Endothelial cell of hepatic sinusoid (primary cell): ENCODE data around the gene MSX1.

ENCODE experiments used
- in situ Hi-C: cut with HindIII; loops from 2 replicates; pipeline ENCODE4 v1.10.0; 2017; ENCODE audit warnings: low sequenced_read_pairs

The MSX1 gene

DNA sequence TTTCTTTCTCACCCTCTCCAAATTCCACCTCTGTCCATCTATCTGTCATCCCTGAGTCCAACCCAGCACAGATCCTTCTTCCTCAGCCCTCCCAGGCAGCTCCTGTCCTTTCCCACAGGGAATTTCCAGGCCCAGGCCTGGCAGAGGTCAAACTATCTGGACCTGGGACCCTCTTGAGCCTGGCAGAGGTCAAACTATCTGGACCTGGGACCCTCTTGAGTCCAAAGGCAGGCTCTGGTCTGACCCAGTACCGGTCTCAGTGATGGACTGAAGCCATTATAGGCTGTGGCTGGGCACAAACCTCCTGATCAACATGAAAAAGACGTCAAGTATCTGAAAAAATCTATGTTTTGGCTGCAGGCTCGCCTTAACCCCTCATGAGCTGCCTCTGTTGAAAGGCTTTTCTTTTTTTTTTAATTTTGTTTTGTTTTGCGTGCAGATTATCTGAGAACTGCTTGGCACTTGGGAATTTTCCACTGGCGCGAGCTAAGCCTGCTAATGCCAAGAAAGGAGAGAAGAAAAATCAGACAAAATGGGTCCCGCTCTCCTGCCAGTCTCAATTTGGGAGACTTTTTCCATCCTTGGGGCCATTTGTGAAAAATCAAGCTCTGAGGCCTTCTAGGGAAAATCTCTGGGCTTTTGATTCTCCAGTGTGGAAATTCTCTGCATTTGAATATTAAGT is 31.2 kb downstream of the MSX1 start:
- in situ Hi-C loops: no loop called here

DNA sequence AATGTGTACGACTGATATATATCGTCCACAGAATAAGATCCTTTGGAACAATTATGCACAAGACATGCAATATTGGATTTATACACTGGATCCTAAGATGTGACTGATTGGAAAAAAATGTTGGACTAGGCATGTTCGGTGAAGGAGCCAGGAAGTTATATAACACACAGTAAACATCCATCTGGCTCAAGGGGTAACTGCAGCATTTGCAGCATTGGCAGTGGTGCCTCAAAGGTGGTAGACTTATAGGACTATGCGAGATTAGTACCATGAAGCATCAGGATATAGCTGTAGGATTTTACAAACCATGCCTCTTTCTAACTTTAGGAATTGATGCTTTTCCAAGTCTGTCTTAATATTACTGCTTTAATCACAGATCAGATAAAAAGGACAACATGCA is 34.3 kb downstream of the MSX1 start:
- in situ Hi-C loops: no loop called here

DNA sequence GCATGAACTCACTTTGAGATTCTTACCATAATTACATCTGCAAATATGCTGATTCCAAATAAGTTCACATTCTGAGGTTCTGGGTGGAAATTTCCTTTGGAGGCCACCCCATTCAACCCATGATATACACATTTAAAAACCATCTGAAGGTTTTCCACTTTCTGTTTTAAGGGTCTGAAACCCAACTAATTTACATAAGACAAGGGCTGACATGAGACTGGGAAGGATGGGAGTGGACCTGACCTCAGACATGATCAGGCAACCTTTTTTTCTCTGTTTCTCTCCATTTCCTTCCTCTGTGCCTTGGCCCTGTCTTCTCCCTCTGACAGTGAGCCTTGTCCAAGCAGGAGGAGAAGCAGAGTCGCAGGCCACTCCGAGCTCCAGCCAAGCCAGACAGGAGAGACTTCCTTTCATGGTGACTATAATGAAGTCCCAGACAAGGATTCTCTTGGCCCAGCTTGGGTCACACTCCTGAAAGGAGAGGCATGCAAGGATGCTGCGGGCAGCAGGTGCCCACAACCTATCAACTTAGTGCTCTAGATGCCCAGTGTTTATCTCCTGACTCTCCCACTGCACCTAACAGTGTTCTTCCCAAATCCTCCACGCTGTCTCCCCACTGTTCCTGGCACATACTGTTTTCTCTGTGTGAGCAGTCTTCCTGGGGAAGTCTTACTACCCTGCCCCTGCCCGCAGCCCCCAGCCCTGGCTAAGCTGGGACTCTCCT is 39.9 kb downstream of the MSX1 start:
- in situ Hi-C loops: no loop called here

DNA sequence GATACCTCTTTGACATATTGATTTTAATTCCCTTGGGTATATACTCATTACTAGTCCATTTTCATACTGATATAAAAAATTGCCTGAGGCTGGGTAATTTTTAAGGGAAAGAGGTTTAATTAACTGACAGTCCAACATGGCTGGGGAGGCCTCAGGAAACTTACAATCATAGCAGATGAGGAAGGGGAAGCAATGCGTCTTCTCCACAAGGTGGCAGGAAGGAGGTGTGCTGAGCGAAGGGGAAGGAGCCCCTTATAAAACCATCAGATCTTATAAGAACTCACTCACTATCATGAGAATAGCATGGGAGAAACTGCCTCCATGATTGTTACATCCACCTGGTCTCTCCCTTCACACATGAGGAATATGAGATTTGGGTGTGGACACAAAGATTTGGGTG is 42.4 kb downstream of the MSX1 start:
- in situ Hi-C loops: loop anchor here (5.0 kb wide), 1 partner anchor 55 kb away; no protein-coding TSS in a partner anchor

DNA sequence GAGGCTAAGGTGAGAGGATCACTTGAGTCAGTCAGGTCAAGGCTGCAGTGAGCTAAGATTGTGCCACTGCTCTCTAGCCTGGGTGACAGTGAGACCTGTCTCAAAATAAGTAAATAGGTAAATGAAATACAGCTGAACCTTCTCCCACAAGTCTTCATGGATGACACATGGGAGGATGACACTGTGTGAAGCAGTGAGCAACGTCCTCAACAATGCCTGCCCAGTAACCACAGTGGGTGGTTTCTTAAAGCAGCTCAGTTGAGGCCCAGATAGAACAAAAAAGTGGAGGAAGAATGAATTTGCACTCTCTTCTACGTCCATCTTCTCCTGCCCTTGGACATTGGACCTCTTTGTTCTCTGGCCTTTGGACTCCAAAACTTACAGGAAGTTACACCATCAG is 52.7 kb downstream of the MSX1 start:
- in situ Hi-C loops: no loop called here

DNA sequence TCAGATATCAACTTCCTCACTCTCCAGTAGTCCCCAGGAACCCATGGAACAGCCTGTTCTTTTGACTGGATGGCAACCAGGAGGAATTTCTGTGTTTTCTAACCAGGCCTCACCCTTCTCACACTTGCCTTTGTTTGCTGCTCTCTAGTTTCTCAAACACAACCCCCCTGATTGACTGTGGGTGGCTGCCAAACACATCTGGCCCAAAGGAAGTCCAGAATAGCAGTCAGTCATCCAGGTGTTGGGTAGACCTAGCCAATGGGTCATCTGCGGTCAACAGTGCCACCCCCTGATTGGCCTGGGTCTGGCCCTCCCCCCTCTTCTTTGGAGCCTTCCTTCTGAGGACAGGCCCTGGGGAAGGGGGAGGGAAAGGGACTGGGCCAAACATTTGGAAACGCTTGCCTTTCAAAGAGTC is 53.7 kb downstream of the MSX1 start:
- in situ Hi-C loops: no loop called here
